HG02571 (cell line): ENCODE results near the gene FOXR1.
"Not testable (repeated sequence)": the region's sequence is repeated elsewhere in the genome, so short reads cannot be mapped to it uniquely, and the experiment has no call there.

Experiments used
- ATAC-seq: cut with Tn5 transposase; IDR thresholded peaks from one replicate; pipeline ENCODE4 v1.9.1; 2021; ENCODE audit warnings: mild to moderate bottlenecking, moderate library complexity; ENCODE audit not compliant: unreplicated experiment

FOXR1 gene

DNA sequence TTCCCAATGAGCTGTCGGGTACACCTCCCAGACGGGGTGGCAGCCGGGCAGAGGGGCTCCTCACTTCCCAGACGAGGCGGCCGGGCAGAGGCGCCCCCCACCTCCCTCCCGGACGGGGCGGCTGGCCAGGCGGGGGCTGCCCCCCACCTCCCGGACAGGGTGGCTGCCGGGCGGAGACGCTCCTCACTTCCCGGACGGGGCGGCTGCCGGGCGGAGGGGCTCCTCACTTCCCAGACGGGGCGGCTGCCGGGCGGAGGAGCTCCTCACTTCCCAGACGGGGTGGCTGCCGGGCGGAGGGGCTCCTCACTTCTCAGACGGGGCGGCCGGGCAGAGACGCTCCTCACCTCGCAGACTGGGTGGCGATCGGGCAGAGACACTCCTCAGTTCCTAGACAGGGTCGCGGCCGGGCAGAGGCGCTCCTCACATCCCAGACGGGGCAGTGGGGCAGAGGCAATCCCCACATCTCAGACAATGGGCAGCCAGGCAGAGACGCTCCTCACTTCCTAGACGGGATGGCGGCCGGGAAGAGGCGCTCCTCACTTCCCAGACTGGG is 20.0 kb downstream of the FOXR1 start:
- ATAC-seq: not testable (repeated sequence)

DNA sequence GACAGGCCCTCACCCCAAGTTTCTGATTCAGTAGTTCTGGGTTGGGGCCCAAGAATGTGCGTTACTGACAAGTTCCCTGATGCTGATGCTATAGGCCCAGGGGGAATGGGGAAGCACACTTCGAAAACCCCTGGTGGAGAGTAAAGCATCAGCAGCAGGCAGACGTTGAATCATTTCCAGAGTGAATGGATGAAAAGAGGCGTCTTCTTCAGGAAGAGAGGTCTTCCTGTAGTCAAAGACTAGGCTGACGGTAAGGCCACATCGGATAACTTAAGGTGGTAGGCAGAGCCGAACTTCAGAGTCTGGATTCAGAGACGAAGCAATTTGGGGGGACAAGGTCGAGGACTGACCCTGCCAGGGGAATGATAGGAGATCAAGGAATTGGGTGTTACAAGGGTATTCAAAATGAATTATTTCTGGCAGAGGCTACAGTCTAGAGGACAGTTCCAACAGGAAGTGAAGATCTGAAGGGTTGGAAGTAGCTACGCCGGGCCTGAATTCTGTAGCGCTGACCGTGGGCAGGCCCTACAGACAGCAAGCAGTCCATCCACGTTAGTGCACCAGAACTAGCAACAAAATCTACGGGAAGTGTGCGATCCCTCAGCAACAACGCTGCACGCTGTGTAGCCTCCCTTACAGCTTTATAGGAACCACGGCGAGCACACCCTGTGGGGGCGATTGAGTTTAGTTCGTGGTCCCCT is 25.5 kb downstream of the FOXR1 start:
- ATAC-seq: peak; percentile 5

DNA sequence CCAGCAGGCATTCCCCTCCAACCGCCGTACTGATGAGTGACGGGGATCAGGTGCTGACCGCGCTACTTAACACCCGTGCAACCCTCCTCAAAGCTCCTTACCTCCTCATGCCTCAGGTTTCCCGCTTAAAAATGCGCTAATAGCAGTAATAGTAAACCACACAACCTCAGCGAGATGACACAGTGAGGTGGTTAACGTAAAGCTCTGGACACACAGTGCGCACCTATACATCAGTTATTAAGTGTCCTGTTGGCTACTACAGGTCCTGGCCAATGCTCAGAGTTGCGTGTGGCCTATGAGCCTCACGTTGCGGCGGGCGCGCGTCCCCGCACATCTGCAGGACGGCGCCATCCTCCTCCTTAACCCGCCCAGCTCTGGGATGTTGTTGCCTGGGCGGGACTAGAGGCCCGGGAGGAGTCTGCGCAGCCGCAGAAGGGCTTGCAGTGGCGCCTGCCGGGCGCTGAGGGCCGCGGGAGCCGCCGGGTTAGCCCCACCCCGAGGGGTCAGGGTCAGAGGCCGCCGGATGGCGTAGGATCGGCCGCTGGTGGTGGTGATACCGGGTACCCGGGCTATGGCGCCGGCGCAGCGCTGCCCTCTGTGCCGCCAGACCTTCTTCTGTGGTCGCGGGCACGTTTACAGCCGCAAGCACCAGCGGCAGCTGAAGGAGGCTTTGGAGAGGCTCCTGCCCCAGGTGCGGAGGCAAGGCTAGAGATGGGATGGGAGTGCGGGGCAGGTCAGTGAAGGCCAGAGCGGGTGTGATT is 26.2 kb downstream of the FOXR1 start, which contains the start of gene CENATAC:
CENATAC (plus strand) TSS at position 512 of the 761 bp plus-strand sequence; CDS start at position 572, 60 bp downstream.
- ATAC-seq: peak; percentile 86

DNA sequence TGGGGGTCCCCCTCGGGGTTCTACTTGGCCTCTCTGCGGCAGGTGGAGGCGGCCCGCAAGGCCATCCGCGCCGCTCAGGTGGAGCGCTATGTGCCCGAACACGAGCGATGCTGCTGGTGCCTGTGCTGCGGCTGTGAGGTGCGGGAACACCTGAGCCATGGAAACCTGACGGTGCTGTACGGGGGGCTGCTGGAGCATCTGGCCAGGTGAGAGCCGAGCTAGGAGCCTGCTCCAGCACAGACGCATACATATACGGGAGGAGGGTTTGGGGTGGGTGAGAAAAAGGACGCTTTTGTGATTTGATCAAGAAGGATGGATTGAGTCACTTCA is 26.8 kb downstream of the FOXR1 start:
- ATAC-seq: no peak

DNA sequence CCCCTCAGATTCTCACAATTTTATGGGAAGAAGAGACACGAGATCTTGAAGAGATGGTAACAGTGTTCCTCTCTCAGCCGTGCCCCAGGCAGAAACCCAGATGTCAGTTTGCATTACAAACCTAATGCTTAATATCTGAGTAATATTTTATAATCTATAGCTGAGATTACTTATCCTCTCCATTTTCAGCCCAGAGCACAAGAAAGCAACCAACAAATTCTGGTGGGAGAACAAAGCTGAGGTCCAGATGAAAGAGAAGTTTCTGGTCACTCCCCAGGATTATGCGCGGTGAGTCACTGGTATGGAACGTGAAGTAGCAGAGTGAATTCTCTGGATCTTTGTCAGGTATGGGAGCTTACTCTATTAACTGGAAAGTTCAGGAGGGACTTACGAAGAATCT is 27.3 kb downstream of the FOXR1 start:
- no peak for ATAC-seq

DNA sequence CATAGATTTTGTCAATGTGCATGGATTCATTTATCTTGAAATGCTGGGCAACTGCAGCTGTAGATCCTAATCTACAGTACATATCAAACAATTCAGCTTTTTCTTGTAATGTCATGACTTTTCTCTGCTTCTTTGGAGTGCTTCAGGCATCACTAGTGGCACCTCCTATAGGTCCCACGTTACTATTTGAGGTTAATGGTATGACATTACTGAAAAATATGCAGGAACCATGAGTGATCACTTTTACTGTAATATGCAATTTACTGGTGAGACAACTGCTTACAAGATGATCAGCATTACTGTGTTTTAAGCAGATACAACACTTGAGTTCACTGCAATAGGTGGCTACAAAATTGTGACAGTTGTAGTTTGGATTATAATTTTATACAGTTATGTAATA is 29.3 kb downstream of the FOXR1 start:
- ATAC-seq: no peak

DNA sequence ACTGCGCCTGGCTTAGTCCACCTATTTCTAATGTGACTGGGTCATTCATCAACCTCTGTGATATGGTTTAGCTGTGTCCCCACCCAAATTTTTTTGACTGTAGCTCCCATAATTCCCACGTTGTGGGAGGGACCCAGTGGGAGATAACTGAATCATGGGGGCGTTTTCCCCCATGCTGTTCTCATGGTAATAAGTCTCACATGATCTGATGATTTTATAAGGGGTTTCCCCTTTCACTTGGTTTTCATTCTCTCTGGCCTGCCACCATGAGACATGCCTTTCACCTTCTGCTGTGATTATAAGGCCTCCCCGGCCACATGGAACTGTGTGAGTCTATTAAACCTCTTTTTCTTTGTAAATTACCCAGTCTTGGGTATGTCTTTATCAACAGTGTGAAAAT is 35.1 kb downstream of the FOXR1 start:
- ATAC-seq: no peak

DNA sequence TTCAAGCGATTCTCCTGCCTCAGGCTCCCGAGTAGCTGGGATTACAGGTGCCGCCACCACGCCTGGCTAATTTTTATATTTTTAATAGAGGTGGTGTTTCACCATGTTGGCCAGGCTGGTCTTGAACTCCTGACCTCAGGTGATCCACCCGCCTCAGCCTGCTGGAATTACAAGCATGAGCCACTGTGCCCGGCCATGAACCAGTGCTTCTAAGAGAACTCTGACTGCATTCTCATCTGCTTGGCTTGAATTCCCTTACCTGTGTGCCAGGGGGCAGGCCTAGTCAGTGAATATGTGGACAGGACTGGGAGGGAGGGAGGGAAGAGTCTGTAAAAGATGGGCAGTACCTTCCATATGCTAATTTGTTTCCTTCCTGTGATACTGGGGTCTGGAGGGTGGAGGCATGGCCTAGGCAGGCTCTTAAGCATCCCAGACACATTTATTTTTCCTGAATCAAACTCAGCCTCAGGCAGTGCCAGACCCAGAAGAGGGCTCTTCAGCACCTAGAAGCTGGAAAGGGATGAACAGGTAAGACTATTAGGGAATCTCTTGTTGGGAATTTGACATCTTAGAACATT is 40.0 kb downstream of the FOXR1 start:
- ATAC-seq: no peak

DNA sequence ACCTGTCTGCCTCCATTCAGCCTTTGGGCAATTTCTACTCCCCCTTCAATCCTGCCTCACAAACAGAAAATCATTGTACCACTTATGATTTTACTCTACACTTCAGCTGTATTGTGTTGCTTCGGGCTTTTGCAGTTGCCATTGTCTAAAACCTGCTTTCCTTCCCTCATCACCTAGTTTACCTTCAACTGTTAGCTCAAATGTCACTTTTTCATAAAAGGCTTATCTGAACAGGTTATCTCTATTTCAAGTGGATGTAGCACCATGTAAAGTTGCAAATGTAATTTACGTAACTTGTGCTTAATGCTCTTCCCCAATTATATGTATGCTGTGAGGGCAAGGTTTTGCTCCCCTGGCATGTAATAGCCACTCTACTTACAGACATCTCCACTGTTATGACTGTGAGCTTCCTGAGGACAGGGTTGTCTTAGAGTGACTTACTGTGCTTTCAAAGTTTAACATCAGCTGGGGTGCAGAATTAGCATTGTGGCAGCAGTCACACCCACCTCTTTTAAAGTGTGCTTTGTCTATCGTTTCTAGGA is 41.1 kb downstream of the FOXR1 start:
- ATAC-seq: no peak

DNA sequence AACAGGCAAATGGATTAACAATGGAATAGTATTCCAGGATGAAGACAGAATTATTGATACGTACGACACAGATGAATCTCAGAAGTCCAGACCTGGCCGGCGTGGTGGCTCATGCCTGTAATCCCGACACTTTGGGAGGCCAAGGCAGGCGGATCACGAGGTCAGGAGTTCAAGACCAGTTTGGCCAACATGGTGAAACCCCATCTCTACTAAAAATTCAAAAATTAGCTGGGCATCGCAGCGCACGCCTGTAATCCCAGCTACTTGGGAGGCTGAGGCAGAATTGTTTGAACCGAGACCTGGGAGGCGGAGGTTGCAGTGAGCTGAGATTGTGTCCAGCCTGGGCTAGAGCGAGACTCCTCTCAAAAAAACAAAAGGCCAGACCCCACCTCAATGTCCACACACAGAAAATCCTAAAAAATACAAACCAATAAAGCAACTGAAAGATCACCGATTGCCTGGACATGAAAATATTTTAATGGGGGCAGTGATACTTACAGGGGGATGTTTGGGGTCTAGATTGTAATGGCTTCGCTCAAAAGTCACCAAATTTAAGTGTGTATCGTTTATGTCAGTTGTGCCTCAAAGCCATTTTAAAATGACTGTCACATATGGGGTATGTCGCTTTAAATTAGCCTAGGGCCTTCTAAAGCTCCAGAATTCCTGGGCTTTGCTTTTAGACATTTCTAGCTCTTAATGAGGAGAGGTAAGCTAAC is 42.8 kb downstream of the FOXR1 start:
- ATAC-seq: no peak

DNA sequence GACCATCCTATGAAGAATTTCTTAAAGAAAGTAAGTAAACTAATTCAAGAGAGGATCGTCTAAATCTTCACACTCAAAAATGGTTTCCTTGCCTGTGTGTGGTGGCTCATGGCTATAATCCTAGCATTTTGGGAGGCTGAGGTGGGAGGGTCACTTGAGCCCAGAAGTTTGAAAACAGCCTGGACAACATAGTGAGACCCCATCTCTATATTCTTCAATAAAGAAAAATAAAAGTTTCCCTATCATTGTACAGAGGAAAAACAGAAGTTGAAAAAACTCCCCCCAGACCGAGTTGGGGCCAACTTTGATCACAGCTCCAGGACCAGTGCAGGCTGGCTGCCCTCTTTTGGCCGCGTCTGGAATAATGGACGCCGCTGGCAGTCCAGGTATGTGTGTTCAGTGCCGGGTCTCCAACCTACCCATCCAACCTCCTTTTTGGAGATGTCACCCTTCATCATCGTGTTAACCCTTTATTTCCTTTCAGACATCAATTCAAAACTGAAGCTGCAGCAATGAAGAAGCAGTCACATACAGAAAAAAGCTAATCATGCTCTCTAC is 43.6 kb downstream of the FOXR1 start:
- no peak for ATAC-seq

DNA sequence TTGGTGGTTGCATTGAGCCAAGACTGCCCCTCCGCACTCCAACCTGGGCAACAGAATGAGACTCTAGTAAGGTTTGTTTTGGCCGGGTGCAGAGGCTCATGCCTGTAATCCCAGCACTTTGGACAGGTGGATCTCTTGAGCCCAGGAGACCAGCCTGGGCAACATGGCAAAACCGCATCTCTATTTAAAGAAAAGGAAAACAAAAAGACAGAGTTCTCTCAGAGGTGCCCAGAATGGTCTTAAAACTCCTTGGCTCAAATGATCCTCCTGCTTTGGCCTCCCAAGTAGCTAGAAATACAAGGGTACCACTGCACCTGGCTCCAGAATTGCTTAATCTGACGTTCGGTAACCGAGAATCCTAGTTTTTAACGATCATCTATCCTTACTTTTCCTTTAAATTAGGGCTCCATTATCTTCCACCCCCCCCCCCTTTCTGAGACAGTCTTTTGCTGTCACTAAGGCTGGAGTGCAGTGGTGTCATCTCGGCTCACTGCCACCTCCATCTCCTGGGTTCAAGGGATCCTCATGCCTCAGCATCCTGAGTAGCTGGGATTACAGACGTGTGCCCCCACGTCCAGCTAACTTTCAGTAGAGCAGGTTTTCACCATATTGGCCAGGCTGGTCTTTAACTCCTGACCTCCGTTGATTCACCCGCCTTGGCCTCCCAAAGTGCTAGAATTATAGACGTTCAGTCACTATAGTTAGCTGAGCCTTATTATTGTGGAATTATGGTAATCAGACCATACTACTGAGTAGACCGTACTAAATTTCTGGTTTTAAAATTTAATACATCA is 44.9 kb downstream of the FOXR1 start:
- ATAC-seq: no peak

DNA sequence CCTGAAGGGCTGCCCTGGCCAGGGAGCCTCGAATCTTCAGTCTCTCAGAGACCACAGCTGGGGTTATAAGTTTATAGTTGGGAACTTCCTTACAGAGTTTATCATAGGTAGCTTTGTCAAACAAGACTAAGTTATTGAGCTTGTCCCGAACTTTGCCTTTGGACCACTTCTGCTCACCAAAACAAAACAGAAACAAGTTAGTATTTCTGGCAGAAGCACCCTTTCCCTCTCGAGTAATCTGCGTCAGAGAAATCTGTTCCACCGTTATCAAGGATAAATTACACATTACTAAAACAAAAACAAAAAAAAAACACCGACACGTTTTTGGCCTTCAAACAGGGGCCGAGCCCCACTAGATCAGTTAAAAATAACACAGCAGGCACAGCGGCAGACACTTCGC is 45.8 kb downstream of the FOXR1 start:
- not testable (repeated sequence) for ATAC-seq

DNA sequence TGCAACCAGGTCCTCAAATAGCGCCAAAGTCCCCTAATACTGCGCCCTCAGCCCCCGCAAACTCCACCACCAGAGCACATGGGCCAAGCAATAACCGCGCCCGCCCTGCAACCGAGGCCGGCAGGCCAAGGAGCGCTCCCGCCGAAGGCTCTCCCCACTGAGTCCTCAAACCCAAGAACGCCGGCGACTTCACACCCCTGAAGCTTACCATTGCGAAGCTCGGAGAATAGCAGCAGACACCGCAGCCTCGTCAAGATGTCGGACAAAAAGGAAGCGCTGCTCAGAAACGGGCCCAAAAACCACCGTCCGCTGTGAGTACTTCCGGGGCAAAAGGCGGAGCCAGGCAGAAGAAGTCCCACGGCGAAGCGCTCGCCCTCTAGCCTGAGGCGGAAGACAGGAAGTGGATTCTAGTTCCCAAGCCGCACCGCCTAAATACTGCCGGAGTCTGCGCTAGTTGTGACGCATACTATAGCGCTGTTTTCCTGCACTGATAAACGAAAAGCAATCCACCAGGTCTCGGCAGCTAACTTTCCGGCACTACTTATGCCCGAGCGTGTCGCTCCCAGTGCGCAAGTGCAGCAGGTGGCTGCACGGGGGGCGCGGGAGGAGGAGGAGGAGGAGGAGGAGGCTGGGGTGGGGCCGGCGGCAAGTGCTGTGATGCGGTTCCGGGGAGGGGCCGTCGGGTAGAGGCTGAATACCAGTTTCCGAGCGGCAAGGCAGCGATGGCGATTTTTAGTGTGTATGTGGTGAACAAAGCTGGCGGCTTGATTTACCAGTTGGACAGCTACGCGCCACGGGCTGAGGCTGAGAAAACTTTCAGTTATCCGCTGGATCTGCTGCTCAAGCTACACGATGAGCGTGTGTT is 46.7 kb downstream of the FOXR1 start, which contains the start of the genes RPS25 and TRAPPC4:
RPS25 (minus strand) TSS at position 270 of the 865 bp plus-strand sequence; CDS start at position 211, 59 bp downstream.
TRAPPC4 (plus strand) TSS at position 693 of the 865 bp plus-strand sequence; CDS start at position 723, 30 bp downstream.
- ATAC-seq: peak; percentile 84

DNA sequence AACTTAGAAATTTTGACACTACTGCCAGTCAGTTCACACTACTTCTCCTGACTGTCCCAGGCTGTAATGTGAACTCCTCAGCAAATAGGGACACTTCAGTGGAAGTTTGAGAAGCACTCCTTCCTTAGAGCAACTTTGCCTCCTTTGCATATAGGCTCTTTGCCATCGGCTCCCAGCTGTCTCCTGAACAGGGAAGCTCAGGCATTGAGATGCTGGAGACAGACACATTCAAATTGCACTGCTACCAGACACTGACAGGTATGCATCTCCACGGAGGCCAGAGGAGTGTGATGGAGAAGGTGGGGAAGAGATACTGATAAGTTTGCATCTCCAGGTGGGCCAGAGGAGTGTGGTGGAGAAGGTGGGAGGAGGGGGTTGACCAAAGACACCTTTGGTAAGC is 48.4 kb downstream of the FOXR1 start:
- ATAC-seq: no peak

DNA sequence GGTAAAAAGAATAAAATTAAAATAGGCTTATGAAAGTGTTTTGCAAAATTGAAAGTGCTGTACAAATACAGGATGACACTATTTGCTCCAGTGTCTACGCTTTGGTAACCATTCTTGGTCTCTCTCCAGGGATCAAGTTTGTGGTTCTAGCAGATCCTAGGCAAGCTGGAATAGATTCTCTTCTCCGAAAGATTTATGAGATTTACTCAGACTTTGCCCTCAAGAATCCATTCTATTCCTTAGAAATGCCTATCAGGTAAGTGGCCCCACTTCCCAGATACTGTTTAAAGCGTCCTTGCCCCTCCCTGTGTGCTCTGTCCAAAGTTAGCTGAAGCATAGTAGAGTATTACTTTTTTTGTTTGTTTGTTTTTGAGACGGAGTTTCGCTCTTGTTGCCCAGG is 50.1 kb downstream of the FOXR1 start:
- ATAC-seq: no peak

DNA sequence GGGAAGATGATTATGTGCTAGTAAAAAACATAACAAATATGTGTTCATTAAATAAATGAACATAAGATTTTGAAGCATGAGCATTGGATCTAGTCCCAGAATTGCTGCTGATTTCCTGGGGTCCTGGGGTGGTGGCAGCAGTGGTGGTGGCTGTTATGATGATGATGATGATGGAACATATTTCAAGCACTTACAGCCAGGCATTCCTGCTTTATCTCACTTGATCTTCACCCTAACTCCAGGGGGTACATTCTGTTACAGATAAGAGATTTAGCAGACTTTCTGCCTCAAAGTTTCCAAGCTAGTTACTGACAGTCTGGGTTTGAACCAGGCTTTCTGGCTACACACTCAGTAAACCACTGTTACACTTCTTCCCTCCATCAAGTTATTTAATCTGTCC is 52.2 kb downstream of the FOXR1 start:
- ATAC-seq: no peak

DNA sequence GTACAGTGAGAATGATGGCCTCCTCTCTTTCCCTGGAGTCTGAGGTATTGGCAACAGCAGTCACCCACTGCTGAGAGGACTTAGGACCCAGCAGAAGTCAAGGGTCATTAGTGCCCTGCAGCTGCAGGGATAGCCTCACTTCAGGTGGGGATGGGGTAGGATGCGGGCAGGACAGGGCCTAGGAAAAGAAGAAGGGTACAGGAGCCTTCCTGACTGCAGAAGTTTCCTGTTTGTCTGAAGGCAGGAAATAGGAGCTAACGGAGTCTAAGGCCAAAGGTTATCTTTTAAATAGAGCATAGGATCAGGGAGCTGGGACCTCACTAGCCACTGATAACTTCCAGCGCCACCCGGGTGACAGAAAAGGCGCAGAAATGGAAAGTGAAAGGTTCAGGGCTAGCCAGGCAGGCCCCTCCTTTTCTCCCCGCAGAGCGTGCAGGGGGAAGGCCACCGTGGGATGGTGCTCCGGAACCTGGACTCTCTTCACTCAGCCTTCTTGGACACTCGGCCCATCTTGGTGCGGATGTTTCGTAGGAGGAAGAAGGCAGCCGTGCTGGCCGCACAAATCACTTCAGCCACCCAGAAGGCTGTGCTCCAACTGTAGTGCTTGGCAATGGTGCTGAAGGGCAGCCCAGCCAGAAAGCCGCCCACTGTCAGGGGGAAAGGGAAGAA is 53.0 kb downstream of the FOXR1 start:
- ATAC-seq: no peak
